GM18519 (cell line): Measurements from ENCODE around the gene PALD1.

Experiments used
- ATAC-seq: cut with Tn5 transposase; IDR thresholded peaks from one replicate; pipeline ENCODE4 v1.9.1; 2021; ENCODE audit warnings: mild to moderate bottlenecking, moderate library complexity; ENCODE audit not compliant: unreplicated experiment, low FRiP score

The PALD1 gene

DNA sequence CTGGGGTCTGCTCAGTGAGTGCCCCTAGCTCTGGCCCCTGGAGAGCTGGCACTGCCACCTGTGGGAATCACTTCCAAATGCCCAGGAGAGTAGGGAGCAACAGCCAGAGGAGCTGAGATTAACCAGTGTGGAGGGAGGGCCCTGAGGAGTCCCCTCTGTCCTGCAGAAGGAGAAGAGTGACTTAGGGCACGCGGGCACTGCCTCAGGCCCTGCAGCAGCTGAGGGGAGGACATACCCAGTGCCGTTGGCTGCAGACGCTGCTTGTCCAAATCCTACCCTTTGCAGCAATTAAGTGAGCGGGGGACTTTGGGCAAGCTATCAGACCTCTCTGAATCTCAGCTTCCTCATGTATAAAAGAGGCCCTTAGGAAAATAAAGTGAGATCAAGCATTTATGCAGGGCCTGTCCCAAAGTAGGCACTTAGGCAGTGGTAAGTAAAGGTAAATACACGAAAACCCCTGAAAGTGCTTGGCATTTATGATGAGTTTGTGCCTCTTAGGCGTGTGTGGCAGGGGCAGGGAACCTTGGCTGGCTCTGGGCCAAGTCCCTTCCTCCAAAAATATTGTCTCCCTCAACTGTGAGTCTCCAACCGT lies 107.1 kb downstream of the PALD1 start:
- no peak for ATAC-seq

DNA sequence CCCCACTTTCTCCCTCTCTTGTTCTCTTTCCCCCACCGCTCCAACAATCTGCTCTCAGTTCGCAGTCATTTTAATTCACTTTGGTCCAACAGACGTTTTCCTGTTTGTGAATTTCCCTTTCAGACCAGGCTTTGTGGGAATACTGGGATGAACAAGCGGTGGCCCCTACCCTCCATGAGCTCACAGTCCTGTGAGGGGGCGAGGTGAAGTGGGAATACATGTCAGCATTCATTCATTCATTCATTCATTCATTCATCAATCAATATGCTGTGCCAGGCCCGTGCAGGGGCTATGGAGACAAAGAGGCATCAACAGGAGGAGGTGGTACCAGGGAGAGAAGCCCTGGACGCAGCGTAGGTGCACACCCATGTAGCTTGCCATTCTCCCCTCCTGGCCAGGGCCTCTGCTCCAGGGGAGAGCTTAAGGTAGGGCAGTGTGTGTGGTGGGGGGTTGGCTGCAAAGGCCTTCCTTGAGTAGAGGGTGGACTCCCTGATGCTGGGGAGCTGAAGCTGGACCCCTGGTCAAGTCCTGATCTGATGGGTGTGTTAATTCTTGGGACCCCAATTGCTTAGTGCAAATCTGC lies 107.9 kb downstream of the PALD1 start:
- ATAC-seq, result no peak

DNA sequence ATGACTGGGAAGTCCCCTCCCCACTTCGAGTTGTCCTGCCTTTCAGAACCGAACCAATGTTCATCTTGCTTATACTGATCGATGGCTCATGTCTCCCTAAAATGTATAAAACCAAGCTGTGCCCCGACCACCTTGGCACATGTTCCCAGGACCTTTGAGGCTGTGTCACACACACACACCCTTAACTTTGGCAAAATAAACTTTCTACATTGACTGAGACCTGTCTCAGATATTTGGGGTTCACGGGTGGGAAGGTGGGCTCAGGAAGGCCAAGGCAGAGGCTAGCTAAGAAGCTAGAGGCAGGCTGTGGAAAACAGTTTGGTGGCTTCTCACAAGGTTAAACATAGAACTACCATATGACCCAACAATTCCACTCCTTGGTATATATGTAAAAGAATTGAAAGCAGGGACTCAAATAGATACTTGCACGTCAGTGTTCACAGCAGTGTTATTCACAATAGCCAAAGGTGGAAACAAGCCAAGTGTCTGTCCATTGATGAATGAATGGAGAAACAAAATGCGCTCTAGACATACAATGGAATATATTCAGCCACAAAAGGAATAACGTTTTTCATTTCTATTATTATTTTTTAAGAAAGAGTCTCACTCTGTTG lies 108.6 kb downstream of the PALD1 start:
- ATAC-seq, result no peak

DNA sequence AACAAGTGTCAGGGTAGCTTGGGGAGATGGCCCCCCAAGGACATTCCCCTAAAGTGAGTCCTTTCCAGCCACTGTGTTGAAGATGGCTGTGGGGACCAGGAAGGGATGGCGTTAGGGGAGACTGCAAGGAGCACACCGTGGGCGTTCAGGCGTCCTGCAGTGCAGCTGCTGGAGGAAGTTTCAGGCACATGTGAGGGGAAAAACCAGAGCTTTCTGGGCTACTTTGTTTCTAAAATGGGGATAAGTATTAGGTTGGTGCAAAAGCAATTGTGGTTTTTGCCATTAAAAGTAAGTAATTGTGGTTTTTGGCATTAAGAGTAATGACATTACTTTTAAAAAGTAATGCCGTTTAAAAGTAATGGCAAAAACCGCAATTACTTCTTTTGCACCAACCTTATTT lies 109.7 kb downstream of the PALD1 start:
- no peak for ATAC-seq

DNA sequence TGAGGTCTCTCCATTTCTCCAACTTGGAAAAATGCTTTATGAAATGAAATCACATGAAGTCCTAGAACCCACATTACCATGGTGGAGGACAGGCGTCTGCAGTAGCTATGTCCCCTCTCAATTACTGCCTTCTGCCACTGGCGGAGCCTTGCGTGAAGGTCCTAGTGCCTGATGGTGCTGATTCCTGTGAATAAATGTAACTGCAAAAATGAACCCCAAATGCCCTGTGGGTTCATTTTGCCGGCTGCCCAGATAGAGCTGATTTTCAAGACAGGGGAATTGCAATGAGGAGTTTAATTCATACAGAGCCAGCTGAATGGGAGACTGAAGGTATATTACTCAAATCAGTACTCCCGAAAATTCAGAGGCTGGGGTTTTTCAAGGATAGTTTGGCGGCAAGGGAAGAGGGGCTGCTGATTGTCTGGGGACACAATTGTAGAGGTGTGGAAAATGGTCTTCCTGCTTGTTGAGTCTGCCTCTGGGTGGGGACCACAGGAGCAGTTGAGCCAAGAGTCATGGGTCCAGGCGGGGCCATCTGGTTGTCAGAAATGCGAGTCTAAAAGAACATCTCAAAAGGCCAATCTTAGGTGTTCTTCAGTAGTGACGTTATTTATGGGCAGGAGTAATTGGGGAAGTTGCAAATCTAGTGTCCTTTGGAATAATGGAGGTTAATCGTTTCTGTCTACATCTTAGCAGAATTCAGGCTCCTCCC lies 110.4 kb downstream of the PALD1 start:
- no peak for ATAC-seq

DNA sequence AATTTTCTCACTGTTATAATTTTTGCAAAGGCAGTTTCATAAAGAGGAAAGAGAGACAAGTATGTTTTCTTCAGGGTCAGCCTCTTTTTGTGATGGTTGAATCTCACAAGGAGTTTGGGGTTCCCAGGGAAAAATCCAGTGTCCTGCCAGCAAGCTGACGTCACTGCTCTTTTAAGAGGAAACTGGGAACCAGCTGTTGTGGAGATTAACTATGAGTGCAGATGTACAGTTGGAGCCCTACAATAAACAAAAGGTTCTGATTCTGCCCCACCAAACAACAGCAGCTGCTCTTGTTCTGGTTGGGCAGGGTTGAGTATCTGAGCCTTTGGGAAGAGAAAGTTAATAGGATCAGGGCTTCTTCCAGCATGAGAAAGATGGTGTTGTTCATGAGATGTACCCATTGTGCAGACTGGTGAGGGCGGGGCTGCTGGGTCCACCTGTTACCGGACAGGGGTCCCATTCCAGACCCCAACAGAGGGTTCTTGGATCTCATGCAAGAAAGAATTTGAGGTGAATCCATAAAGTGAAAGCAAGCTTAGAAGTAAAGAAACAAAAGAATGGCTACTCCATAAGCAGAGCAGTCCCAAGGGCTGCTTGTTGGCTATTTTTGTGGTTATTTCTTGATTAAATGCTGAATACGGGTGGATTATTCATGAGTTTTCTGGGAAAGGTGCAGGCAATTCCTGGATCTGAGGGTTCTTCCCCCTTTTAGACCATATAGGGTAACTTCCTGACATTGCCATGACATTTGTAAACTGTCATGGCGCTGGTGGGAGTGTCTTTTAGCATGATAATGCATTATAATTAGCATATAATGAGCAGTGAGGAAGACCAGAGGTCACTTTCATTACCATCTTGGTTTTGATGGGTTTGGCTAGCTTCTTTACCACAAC lies 111.4 kb downstream of the PALD1 start:
- no peak for ATAC-seq

- ATAC-seq, result no peak
Measured at GRCh38 chr10:70590655-70591416, 112.3 kb downstream of the PALD1 start.

DNA sequence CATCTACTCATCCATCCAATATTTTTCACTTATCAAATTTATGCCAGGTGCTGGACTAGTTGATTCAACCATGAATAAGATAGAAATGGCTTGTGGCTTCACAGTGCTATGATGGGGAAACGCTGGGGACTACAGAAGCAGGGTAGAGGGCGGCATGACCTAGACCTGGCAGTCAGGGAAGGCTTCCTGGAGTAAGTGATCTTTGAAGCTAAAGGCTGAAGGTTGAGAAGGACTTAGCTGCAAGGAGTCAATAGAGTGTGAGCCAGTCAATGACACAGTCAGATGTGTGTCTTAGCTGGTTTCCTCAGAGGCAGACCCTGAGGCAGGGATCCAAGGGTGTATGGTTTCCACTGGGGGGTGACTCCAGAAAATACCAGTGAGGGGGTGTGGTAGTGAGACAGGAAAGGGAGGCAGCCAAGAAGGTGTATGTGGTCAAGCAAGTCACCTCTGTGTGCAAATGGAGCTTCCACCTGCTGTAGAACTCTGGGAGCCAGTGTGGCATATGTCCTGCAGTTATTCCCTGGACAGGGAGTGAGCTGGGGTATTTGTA lies 113.7 kb downstream of the PALD1 start:
- no peak for ATAC-seq

DNA sequence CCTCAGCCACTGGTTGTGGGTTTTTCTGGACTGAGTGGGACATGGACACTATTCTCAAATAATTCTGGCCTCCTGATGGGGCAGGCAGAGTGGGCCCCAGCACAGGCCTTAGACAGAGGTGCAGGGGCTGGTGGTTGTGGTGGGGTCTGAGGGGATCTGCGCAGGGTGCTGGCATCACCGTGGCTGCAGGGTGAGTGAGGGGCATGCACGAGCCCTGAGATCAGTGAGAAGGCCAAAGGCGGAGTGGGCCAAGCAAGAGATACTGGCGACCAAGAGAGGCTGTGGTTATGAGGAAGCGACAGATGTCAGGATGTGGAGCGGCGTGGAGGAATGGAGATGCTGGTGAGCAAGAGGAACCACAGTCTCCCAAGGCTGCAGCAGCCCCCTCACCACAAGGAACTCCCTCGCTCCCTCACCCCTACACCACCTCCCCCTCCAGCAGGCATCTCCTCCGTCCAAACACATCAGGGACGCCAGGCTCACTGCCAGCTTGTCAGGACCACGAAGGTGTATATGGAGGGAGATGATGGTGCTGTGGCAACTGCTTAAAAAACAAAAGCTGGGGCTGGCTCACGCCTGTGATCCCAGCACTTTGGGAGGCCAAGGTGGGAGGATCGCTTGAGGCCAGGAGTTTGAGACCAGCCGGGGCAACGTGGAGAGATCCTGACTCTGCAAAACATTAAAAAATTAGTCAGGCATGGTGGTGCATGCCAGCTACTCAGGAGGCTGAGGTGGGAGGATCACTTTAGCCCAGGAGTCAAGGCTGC lies 114.4 kb downstream of the PALD1 start:
- ATAC-seq, result no peak

DNA sequence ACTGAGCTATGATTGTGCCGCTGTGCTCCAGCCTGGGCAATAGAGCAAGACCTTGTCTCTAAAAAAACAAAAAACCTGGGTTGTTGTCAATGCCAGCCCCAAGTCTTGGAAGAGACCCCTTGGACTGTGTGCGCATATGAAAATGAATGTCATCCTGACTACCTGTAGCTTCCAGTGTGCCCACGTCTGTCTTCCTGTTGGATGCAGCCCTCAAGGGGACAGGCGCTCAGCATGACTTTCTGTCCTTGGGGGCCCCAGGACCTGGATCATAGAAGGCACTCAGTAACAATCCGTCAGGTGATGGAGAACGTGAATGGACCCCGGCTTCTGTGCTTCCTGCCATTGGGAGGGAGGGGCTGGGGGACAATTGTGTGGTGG lies 114.9 kb downstream of the PALD1 start:
- ATAC-seq, result no peak

DNA sequence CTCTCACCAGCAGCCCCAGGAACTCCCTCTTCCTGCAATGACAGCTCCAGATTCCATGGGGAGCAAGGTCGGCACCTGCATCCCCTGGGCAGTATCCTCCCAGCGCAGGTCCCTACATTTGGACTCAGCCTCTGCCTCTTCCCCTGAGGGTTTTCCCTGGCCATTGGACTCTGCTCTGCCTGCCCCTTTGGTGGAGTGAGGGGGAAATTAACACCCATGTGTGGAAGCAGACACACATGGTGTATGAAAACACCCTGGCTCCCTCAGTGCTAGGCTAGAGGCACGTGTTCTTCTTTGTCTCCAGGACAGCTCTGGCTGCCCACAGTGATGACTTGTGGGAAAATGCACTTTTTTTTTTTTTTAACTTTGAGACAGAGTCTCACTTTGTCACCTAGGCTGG lies 115.6 kb downstream of the PALD1 start:
- no peak for ATAC-seq

DNA sequence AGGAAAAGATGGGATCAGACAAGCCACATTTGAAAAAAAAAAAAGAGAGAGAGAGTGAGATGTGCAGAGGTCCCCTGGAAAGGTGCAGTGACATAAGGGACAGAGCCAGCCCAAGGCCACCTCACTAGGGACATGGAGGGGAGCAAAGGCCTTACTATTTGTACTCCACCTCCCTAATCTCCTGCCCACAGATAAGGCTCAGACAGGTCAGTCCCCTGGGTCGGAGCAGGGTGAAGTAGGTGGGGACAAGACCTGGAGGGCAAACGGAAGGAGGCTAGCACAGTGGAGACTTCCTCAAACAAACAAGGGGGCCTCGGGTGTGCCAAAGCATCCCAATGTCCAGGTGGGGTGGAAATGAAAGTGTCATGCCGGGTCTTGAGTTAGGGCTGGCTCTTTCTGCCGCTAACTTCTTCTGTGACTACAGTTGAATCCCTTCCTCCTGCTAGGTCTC lies 117.0 kb downstream of the PALD1 start:
- ATAC-seq, result no peak

GRCh38 chr10:70596110-70596798 lies 117.7 kb downstream of the PALD1 start:
- ATAC-seq, result no peak

GRCh38 chr10:70596860-70597809 lies 118.6 kb downstream of the PALD1 start:
- no peak for ATAC-seq

DNA sequence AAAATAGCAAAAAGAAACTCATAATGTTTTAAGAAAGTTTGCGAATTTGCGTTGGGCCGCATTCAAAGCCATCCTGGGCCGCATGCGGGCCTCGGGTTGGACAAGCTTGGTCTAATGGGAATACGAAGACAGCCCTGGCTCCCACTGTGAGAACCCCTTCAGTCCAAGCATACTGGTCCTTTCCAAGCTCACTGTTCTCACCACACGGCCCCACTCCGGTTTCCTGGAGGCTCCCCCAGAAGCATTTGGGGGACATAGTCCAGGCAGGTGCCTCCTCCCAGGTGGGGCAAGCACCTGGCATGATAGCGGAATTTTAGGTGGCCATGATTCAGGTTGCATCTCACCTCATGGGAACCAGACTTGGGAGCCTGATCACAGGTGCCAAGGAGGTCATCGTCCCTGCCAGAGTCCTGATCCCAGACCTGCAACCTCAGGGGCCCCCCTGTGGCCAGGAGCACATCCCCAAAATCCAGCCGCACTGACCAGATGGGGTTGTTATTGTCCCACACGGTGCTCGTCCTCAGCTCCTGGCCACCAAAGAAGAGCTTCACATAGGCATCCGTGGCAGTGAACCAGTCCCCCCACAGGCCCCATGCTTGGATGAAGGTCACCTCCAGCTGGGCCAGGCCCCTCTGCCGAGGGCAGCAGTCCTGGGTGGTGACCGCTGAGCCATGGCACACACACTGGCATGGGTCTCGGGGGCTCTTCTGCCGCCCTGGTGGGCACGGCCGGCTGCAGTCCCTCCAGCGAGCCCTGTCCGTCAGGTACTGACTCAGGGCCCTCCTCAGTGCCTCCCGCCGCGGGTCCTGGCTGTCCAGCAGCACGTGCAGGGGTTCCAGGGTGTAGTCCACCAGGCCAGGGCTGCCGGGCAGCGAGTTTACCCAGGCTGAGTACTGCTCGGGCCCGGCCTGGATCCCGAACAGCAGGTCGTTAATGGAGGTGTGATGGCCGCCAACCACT lies 119.6 kb downstream of the PALD1 start:
- no peak for ATAC-seq

DNA sequence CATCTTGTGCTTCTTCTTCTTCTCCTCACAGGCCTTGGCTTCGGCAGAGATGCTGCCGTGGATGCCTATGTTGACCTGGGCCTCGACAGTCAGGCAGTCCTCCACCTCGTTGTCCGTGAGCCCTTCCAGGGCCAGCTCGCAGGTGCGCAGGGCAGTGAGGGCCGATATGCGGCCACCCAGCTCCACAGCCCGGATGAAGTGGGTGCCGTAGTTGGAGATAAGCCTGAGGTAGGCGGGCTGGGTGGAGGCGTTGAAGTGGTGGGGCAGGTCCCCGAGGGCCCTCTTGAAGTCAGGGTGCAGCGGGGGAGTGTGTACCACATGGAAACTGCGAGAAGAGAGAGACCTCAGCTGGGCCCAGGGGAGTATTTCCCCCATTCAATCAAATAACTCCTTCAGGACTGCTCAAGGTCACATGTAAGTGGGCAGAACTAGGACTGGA lies 120.3 kb downstream of the PALD1 start:
- no peak for ATAC-seq
